Measurements from ENCODE around the gene CKS1B.
A peak's percentile ranks its signal among the peaks of the same experiment; 100 is the strongest.
"Not testable (repeated sequence)": the region's sequence is repeated elsewhere in the genome, so short reads cannot be mapped to it uniquely, and the experiment has no call there.

The CKS1B gene

DNA sequence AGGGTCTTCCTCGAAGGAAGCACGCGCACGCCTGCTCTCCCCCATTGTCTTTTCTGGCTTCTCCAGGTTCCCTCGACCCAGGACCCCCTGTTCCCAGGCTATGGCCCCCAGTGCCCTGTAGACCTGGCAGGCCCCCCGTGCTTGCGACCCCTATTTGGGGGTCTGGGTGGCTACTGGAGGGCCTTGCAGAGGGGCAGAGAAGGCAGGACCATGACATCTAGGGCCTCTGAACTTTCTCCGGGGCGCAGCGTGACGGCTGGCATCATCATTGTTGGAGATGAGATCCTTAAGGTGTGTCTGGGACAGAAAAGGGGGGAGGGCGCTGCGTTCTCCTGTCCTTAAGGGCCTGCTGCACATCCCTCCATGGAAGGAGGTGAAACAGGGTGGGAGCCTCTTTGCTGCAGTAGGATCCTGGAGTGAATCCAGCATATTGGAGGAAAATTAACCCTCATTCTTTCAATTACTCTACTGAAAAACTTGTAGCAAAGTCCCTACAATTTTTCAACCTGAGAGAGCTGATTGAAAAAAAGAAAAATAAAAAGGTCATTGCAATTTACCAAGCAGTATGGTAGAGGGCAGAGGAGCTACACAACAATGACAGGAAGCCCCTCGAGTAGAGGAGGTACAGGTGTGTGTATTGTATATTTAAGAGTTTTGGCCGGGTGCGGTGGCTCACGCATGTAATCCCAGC lies 9.4 kb downstream of the CKS1B start:
- no peak for DNase-seq (ENCODE audit: low read depth in 2 of 2, low spot score in 1 of 2)

DNA sequence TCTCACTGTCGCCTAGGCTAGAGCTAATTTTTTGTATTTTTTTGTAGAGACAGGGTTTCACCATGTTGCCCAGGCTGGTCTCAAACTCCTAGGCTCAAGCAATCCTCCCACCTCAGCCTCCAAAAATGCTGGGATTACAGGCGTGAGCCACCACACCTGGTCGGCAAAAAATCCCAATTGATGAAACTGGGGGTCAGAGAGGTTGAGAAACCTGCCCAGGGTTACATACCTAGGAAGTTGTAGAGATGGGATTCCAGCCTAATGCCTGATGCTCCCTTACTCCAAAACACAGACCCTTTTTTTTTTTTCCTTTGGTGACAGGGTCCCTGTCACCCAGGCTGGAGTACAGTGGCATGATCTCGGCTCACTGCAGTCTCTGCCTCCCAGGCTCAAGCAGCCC lies 12.3 kb downstream of the CKS1B start:
- not testable (repeated sequence) for DNase-seq (ENCODE audit: low read depth in 2 of 2, low spot score in 1 of 2)

DNA sequence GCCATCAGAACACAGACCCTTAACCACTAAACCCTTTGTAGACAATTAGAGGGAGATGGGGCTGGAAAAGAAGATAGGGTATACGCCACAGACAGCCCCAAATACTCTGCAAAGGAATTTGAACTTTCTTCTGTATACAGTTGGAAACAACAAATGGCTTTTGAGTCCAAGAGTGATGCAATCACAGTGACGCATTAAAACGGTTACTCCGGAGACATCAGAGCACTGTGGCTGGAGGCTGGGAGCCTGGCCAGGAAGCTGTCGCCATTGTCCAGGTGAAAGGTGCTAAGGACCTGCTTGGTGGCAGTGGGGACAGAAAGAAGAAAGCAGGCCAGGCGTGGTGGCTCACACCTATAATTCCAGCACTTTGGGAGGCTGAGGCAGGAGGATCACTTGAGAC lies 12.8 kb downstream of the CKS1B start:
- no peak for DNase-seq (ENCODE audit: low read depth in 2 of 2, low spot score in 1 of 2)

DNA sequence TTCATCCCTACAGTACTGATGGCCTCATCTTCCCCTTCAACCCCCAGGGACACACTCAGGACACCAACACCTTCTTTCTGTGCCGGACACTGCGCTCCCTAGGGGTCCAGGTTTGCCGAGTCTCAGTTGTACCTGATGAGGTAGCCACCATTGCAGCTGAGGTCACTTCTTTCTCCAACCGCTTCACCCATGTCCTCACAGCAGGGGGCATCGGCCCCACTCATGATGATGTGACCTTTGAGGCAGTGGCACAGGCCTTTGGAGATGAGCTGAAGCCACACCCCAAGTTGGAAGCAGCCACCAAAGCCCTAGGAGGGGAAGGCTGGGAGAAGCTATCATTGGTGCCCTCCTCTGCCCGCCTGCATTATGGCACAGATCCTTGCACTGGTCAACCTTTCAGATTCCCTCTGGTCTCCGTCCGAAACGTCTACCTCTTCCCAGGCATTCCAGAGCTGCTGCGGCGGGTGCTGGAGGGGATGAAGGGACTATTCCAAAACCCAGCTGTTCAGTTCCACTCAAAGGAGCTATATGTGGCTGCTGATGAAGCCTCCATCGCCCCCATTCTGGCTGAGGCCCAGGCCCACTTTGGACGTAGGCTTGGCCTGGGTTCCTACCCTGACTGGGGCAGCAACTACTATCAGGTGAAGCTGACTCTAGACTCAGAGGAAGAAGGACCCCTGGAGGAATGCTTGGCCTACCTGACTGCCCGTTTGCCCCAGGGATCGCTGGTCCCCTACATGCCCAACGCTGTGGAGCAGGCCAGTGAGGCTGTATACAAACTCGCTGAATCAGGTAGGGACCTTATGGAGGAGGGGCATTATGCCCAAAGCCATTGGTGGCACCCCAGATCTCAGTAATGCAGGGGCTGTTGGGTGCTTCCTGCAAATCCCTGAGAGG lies 13.8 kb downstream of the CKS1B start:
- no peak for DNase-seq (ENCODE audit: low read depth in 2 of 2, low spot score in 1 of 2)

DNA sequence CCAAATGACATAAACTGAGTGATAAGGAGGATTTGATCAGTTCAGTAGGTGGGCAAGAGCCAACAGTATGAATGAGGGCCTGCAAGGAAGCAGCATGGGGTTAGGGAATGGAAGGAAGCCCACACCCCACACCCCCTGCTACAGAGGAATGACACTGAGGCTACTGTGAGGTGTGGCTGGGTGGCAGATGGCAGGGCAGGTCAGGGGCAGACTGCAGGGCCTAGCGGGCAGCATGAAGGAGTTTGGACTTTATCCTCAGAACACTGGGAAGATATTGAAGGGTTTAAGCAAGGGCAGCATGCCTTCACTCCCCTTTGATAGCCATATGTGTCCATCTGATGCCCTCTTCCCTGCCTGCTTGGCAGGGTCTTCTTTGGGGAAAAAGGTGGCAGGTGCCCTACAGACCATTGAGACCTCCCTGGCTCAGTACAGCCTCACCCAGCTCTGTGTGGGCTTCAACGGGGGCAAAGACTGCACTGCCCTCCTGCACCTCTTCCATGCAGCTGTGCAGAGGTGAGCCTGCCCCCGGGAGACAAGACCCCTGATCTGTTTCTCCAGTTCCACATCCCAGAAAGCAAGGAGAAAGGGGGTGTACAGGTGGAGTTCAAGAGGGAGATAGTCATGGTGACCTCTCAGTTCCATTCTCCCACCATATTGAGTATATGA lies 14.8 kb downstream of the CKS1B start:
- no peak for DNase-seq (ENCODE audit: low read depth in 2 of 2, low spot score in 1 of 2)

DNA sequence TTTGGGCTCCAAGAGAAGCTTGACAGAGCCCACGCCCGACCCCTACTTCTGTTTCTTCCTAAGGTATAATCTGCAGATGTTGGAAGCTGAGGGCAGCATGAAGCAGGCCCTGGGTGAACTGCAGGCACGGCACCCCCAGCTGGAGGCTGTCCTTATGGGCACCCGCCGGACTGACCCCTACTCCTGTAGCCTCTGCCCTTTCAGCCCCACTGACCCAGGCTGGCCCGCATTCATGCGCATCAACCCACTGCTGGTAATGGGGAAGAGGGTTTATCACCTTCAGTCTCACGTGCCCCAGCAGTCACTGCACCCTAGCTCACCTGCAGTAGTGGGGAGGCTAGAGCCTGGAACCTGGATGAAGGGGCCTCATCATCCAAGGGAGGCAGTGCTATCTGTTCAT lies 15.8 kb downstream of the CKS1B start:
- no peak for DNase-seq (ENCODE audit: low read depth in 2 of 2, low spot score in 1 of 2)

DNA sequence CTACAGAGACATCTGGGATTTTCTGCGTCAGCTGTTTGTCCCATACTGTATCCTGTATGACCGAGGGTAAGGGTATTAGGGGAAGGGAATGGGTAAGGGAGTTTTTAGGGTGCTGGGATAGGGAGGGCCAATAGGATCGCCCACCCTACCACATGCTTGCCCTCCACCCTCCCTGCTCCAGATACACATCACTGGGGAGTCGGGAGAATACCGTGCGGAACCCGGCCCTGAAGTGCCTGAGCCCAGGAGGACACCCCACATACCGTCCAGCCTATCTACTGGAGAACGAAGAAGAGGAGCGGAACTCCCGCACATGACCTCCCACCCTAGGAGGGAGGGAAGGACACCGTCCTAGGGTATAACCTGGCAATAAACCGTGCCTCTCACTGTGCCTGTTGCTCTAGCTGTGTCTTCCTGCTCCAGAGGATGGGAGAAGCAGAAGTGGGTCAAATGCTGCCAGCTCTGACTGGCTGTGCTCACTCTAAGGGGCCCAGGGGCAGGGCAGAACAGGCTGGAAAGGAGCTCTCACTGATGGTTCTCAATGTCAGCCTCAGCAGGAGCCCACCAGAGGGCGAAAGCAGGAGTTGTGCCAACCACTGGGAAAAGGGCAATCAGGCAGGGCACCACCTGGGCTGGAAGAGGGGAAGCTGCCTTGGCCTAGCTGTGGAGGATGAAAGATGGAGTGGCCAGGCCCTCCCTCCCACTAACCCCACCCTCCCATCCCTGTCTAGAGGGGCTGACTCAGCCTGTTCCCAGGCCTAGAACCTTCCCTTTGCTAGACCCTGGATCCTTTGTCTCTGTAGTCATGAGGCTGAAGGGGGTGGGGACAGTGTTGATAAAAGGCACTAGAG lies 18.5 kb downstream of the CKS1B start:
- DNase-seq (ENCODE audit: low read depth in 2 of 2, low spot score in 1 of 2): no peak

DNA sequence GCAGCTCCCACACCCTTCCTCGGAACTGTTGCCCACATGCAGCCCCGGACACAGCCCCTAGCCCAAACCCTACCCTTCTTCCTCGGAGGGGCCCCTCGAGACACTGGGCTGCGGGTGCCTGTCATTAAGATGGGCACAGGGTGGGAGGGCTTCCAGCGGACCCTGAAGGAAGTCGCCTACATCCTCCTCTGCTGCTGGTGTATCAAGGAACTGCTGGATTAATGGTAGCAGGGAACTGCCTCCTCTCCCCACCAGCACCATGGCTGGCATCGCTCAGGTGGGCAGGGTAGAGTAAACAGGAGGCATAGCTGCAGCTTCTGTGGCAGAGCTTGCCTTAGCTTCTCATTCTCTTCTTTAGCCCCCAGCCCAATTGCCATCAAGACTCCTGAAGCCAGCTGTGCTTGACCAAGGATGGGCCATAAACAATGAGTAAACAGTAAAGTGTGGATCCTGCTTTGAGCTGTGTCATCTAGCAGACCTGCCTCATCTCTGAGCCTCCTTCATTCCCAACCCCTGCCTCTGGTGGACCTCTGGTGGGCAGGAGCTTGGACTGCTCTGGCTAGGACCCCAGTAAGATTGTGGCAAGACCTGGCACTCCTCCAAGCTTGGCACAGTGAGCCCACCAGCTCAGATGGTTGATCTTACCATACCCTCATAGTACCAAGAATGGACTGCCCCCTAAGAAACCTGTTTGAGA lies 19.2 kb downstream of the CKS1B start, which contains the start of gene LENEP:
Gene LENEP (plus strand): TSS at position 15 of the 697 bp plus-strand sequence. CDS start 22 bp downstream, at position 37.
- no peak for DNase-seq (ENCODE audit: low read depth in 2 of 2, low spot score in 1 of 2)

DNA sequence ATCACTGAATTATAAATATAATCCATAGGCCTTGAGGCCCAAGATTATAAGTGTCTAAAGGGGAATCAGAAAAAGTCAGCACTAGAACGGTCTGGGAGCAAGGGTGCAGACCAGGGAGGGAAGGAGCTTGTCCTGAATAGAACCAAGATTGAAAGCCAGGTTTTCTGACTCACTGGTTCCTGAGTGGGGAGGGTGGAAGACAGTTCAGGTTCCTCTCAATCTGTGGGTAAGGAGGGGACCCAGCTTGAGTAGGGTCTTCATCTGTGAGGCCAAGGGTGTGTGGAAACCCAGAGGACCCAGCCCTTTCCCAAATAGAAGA lies 19.7 kb downstream of the CKS1B start:
- DNase-seq (ENCODE audit: low read depth in 2 of 2, low spot score in 1 of 2): no peak

DNA sequence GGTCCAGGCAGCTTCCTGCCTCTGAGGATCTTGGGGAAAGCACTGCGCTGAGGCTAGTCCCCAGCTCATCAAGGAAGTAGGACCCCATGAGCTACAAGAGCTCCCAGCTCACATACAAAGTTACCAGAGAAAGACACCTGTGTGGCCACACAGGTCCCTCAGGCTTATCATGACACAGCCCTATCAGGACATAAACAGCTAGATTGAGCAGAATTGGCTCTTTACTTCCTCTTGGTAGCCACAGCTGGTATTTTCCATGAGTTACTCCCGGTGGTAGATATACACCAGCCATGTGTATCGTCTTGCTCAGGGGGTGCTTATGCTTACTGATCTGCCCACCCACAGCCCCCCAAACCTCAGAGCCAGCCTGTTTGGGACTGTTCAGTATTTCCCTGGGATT lies 20.1 kb downstream of the CKS1B start:
- no peak for DNase-seq (ENCODE audit: low read depth in 2 of 2, low spot score in 1 of 2)

DNA sequence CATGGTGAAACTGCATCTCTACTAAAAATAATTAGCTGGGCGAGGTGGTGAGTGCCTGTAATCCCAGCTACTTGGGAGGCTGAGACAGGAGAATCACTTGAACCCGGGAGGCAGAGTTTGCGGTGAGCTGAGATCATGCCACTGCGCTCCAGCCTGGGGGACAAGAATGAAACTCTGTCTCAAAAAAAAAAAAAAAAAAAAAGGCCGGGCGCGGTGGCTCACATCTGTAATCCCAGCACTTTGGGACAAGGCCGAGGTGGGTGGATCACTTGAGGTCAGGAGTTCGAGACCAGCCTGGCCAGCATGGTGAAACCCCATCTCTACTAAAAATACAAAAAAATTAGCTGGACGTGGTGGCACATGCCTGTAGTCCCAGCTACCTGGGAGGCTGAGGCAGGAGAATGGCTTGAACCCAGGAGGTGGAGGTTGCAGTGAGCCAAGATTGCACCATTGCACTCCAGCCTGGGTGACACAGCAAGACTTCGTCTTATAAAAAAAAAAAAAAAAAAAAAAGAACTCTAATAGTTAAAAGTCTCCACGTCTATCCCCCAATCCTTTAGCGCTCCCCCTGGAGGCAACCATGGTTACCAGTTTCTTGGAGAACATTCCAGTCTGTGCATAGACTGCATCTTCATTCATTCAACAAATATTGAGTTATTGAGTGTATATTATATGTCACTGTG lies 21.0 kb downstream of the CKS1B start:
- DNase-seq (ENCODE audit: low read depth in 2 of 2, low spot score in 1 of 2): not testable (repeated sequence)

DNA sequence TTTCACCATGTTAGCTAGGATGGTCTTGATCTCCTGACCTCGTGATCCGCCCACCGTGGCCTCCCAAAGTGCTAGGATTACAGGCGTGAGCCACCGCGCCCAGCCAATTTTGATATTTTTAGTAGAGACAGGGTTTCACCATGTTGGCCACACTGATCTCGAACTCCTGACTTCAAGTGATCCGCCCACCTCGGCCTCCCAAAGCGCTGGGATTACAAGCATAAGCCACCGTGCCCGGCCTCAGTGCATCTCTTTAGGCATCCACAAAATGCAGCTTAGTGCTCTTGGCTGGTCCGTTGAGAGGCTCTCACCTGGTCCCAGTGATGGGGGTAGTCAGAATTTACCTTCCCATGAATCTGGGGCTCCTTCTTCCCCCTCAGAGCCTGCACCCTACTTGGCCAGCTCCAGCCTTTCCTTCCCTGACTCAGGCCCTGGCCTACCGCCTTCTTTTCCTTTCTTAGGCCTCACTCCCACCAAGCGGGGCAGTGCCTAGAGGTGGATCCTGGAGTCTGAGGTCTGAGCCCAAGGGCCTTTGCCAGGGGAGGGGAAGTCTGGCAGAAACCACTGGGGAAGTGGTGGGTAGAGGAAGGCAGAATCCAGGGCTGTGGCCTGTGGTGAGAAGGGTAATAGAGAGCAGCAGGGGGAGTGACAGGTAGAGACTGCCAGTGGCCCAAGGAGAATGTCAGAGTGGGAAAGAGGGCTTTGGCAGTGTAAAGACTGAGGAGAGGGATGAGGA lies 22.7 kb downstream of the CKS1B start:
- DNase-seq (ENCODE audit: low read depth in 2 of 2, low spot score in 1 of 2): no peak

DNA sequence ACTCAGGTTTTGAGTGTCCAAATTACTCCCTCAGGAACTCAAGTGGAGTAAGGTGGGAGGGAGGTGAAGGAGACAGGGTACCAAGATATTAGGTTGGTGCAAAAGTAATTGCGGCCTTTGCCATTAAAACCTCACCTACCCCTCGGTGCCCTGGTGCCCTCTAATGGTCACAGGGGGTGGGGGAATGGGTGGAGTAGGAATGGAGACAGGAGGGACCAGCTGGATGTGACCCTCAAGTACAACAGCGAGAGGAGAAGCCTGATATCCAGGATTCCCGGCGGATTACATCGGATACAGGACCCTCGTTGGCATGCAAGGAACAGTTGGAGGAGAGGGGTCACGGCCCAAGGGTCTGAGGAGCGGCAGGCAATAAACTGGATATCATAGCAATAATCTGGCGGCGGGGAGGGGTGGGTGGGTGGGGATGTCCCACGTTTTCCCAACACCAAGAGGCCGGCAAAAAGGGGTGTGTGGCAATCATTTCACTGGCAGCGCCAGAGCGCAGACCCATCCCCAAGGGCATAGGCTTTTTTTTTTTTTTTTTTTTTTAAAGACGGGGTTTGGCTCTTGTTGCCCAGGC lies 23.8 kb downstream of the CKS1B start:
- no peak for DNase-seq (ENCODE audit: low read depth in 2 of 2, low spot score in 1 of 2)

DNA sequence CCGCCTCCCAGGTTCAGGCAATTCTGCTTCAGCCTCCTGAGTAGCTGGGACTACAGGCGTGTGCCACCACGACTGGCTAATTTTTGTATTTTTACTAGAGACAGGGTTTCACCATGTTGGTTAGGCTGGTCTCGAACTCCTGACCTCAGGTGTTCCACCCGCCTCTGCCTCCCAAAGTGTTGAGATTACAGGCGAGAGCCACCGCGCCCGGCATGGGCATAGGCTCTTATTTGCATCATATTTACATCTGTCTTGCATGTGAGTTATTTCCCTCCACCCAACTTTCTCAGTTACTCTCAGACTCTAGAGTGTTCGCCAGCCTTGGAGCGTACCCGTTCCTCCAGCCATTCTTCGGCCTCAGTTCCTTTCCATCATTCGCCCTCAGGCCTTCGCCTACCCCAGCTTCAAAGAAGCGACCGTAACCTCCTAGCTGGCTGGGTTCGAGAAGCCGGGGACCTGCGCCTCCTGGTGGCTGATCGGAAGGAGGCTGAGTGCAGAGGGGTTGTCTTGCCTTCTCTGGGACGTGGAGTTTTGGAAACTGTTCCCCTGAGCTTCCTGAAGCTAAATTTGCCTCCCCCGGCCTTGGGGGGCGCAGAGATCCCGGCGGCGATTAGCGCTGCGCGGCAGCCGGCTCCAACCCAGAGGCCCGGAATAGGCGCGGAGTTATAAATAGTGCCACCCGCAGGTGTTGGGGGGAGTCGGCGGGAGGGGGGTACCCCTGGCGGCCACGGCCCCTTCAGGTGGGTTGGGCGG lies 24.5 kb downstream of the CKS1B start:
- DNase-seq (ENCODE audit: low read depth in 2 of 2, low spot score in 1 of 2): no peak

DNA sequence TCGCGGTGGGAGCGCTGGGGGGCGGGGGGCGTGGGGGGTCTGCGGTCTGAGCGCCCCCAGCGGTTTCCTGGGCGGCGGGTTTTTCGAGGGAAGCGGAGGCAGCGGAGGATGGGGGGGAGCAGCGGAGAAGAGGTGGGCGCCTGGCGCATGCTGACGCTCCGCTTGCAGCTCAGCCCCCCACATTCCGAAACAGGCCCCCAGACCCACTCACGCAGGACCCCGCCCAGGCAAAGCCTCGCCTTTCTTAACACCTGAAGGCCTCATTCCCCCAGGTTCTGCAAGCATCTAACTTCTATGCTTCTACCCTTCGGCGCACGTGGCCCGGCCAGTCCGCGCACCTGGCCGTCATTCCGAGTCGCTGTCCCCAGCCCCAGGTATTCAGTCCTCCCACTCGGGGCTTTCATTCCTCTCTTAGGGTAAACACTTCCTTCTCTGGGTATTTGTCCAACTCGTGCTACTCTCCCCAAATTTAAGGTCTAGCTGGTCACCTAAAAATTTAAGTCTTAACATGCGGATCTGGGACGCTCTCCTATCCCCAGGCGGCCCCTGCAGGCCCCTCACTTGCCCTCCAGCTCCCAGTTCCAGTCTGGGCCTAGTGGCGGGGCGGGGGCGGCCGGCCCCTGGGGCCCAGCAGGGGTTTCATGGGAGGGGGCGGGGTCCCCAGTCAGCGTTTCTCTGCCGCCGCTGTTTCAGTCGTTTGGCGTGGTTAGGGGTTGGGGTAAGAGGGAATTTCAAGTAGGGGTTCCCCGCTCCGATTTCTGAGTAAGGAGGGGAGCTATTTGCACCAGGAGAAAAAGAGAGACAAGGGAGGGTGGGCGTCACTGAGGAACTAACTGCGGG lies 25.3 kb downstream of the CKS1B start:
- DNase-seq (ENCODE audit: low read depth in 2 of 2, low spot score in 1 of 2): no peak

DNA sequence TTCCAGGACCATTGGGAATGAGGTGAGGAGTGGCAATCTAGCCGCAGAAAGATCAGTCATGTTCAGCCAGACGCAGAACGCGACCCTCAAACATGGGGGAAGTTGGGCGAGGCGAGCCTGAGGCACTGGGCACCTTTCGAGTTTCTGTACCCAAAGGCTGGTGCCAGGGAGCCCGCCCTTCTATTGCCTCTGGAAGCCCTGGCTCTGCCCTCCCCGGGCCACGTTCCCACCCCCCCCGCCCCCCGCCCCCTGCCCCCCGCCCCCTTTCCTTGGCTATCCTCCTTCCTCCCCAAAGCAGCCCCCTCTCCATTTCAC lies 25.9 kb downstream of the CKS1B start:
- DNase-seq (ENCODE audit: low read depth in 2 of 2, low spot score in 1 of 2): no peak

DNA sequence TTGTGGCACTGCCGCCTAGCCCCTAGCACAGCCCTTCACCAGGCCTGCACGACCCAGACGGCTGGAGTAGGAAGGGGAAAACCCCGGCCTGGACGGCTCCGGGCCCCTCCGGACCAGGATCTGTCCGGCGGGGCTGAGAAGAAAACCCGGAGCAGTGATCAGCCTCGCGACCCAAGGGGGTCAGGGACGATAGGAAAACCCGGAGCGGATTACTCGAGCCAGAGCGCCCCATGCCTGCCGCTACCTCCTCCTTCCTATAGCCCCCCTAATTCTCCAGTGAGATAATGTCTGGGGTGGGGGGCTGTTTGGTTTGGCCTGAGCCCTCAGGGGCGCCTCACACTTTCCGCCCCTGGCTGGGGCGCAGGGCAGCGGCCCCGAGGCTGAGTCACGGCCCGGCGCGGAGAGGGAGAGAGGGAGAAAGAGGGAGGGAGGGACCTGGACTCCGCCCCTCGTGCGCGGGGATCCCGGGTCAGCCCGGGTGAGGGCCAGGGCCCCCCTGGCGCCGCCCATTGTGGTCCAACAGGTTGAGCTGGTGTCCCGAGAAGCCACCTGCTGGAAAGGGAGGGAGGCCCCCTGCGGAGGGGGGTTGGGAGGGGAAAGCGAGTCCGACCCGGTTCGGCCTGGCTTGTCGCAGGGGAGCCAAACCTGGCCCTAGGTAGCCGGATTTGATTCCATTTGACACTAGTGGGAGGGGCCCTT lies 26.4 kb downstream of the CKS1B start:
- DNase-seq (ENCODE audit: low read depth in 2 of 2, low spot score in 1 of 2): peak in 1 of 2 donors; percentile 61
